HCT116 (cell line): ENCODE data around the gene ATF7IP. TPM values are rescaled to one million over a fixed set of nuclear protein-coding genes. Genes with fewer than 3 reads are reported as not detected.
A peak's percentile ranks its signal among the peaks of the same experiment; 100 is the strongest.

Experiments used
- ATAC-seq: fragments of 200-7000 bp; cut with Tn5 transposase; 2 replicates; pipeline ENCODE4 v1.9.1; 2020; ENCODE audit warnings: mild to moderate bottlenecking, moderate library complexity
- BruUV-seq: library from RNA; stranded (reverse); fragments of 400-500 nt; replicated peaks from 2 replicates; lab custom pipeline; 2021; lab: Mats Ljungman, UMichigan
- CTCF ChIA-PET: fragments of 300-600 bp; sonication (Branson Sonifier 250); formaldehyde crosslinking; loops from one replicate; lab custom pipeline; 2021; ENCODE audit warnings: antibody characterized with exemption; lab: Charles Lee
- POLR2A ChIA-PET: fragments of 300-600, 350-600 bp; sonication (Branson Sonifier 250); formaldehyde crosslinking; loops from one replicate; lab custom pipeline; 2021; ENCODE audit warnings: antibody characterized with exemption; lab: Charles Lee
- RAD21 ChIA-PET, 2 experiments: fragments of 300-600 bp; sonication (Branson Sonifier 250); formaldehyde crosslinking; loops; one replicate each; lab custom pipeline; 2023; ENCODE audit warnings: low total read pairs in 2 of 2; ENCODE audit not compliant: uncharacterized antibody in 2 of 2, unreplicated experiment in 2 of 2, low non-redundant PET in 1 of 2; lab: Charles Lee
- DNase-seq: peaks from one replicate; pipeline ENCODE4 v3.0.0-alpha.2; 2010; ENCODE audit warnings: low read depth, low spot score
- H2AFZ ChIP-seq: fragments of 200-600 bp; shearing (Covaris generic), sonication (generic); 2 replicates; pipeline ENCODE4 v1.6.1; 2017; ENCODE audit warnings: low read depth, mixed run types, mixed read lengths, antibody characterized with exemption, low read length; ENCODE audit not compliant: poor library complexity, severe bottlenecking
- H3K27ac ChIP-seq: 2 replicates; pipeline ENCODE4 v1.5.1; 2012; ENCODE audit warnings: low read depth, low read length
- H3K27me3 ChIP-seq: fragments of 200-600 bp; sonication (generic); 2 replicates; pipeline ENCODE4 v1.6.1; 2016; ENCODE audit warnings: mixed run types, low read length, mixed read lengths; ENCODE audit not compliant: insufficient read depth
- H3K36me3 ChIP-seq, 2 experiments: fragments of 200-500 bp in 1 of 2; fragments of 200-600 bp in 1 of 2; sonication (Bioruptor generic) in 1 of 2; sonication (generic) in 1 of 2; 2 replicates each; pipeline versions ENCODE4 v1.5.1 to v1.6.1; 2014 to 2016; ENCODE audit warnings: low read length in 2 of 2, inconsistent platforms in 1 of 2, mixed read lengths in 1 of 2, mixed run types in 1 of 2; ENCODE audit not compliant: insufficient read depth in 2 of 2, control insufficient read depth in 1 of 2
- H3K4me1 ChIP-seq, 2 experiments: fragments of 200-600 bp in 1 of 2; sonication (generic) in 1 of 2; 2 replicates each; pipeline versions ENCODE4 v1.5.1 to v1.6.1; 2012 to 2017; ENCODE audit warnings: low read length in 2 of 2, inconsistent platforms in 1 of 2, mild to moderate bottlenecking in 1 of 2, mixed read lengths in 1 of 2, mixed run types in 1 of 2, moderate library complexity in 1 of 2; ENCODE audit not compliant: insufficient read depth in 2 of 2, control insufficient read depth in 1 of 2
- H3K4me2 ChIP-seq: fragments of 200-600 bp; sonication (generic); 2 replicates; pipeline ENCODE4 v1.6.1; 2017; ENCODE audit warnings: mixed run types, low read length, mixed read lengths
- H3K4me3 ChIP-seq, 2 experiments: fragments of 200-600 bp in 1 of 2; sonication (generic) in 1 of 2; replicated peaks in 1 of 2; 2 replicates each; pipeline ENCODE4 v1.5.1; 2011 to 2016; ENCODE audit warnings: low read length in 2 of 2, control low read depth in 1 of 2, low read depth in 1 of 2, mild to moderate bottlenecking in 1 of 2, mixed read lengths in 1 of 2, mixed run types in 1 of 2
- H3K79me2 ChIP-seq: fragments of 200-600 bp; sonication (generic); 2 replicates; pipeline ENCODE4 v1.6.1; 2017; ENCODE audit warnings: mild to moderate bottlenecking, mixed run types, low read length, moderate library complexity, mixed read lengths; ENCODE audit not compliant: insufficient read depth
- H3K9ac ChIP-seq: fragments of 200-600 bp; sonication (generic); 2 replicates; pipeline ENCODE4 v1.6.1; 2016; ENCODE audit warnings: low read length, mixed read lengths
- H3K9me2 ChIP-seq: fragments of 200-600 bp; sonication (generic), shearing (Covaris generic); 2 replicates; pipeline ENCODE4 v1.6.1; 2017; ENCODE audit warnings: mixed run types, mild to moderate bottlenecking, moderate library complexity; ENCODE audit not compliant: insufficient read depth
- H3K9me3 ChIP-seq, 2 experiments: fragments of 200-500 bp in 1 of 2; fragments of 200-600 bp in 1 of 2; sonication (Bioruptor generic) in 1 of 2; sonication (generic) in 1 of 2; 2 replicates each; pipeline ENCODE4 v1.6.1; 2014 to 2017; ENCODE audit warnings: low read length in 2 of 2, mixed read lengths in 2 of 2, inconsistent platforms in 1 of 2, low read depth in 1 of 2, mild to moderate bottlenecking in 1 of 2, mixed run types in 1 of 2, moderate library complexity in 1 of 2; ENCODE audit not compliant: control insufficient read depth in 1 of 2, insufficient read depth in 1 of 2
- H4K20me1 ChIP-seq: fragments of 200-600 bp; sonication (generic), shearing (Covaris generic); 2 replicates; pipeline ENCODE4 v1.6.1; 2017; ENCODE audit warnings: mixed run types, mild to moderate bottlenecking, moderate library complexity; ENCODE audit not compliant: insufficient read depth
- EGR1 ChIP-seq: IDR thresholded peaks from 2 replicates; pipeline ENCODE4 v1.6.1; 2012; ENCODE audit warnings: low read depth
- EZH2 ChIP-seq: fragments of 200-600 bp; sonication (generic); IDR thresholded peaks from 2 replicates; pipeline ENCODE4 v1.6.1; 2017; ENCODE audit warnings: antibody characterized with exemption, mixed run types
- EZH2phosphoT487 ChIP-seq: fragments of 200-600 bp; IDR thresholded peaks from 2 replicates; pipeline ENCODE4 v1.6.1; 2018; ENCODE audit warnings: antibody characterized with exemption, borderline replicate concordance
- FOSL1 ChIP-seq: IDR thresholded peaks from 2 replicates; pipeline ENCODE4 v1.6.1; 2012; ENCODE audit warnings: low read depth
- JUND ChIP-seq: IDR thresholded peaks from 2 replicates; pipeline ENCODE4 v1.6.1; 2012
- POLR2AphosphoS5 ChIP-seq: IDR thresholded peaks from 2 replicates; pipeline ENCODE4 v1.6.1; 2011; ENCODE audit warnings: mild to moderate bottlenecking, low read depth, low read length, moderate library complexity
- RAD21 ChIP-seq: IDR thresholded peaks from 2 replicates; pipeline ENCODE4 v1.6.1; 2012; ENCODE audit warnings: low read depth, mild to moderate bottlenecking
- YY1 ChIP-seq: IDR thresholded peaks from 2 replicates; pipeline ENCODE4 v1.6.1; 2011; ENCODE audit warnings: low read length, low read depth, moderate library complexity, mild to moderate bottlenecking; ENCODE audit not compliant: insufficient replicate concordance; ENCODE audit errors: extremely low read depth
- ZFX ChIP-seq: fragments of 450-650 bp; IDR thresholded peaks from 2 replicates; pipeline ENCODE4 v1.6.1; 2017
- intact Hi-C: fragments of 100-400 bp; cut with micrococcal nuclease; formaldehyde crosslinking; loops from 2 replicates; pipeline ENCODE4 v1.10.0; 2022
- total RNA-seq: library from RNA; stranded (reverse); gene quantifications from one replicate; pipeline ENCODE4 v1.2.1, GENCODE V29; 2021; ENCODE audit not compliant: unreplicated experiment
- TF ChIP-seq, protein P1 (sequence below), 3 experiments: fragments of 200-600 bp in 1 of 3; sonication (generic) in 1 of 3; IDR thresholded peaks in 2 of 3; conservative IDR thresholded peaks in 1 of 3; 2 replicates each; pipeline ENCODE4 v1.5.1; 2012 to 2017; ENCODE audit warnings: low read depth in 2 of 3, low read length in 2 of 3, antibody characterized with exemption in 1 of 3, borderline replicate concordance in 1 of 3, control low read depth in 1 of 3, mild to moderate bottlenecking in 1 of 3, mixed read lengths in 1 of 3, mixed run types in 1 of 3, moderate library complexity in 1 of 3; ENCODE audit not compliant: insufficient read depth in 1 of 3

Gene ATF7IP
- total RNA-seq, 1 experiment from 2014 or later: 38.6 TPM

DNA sequence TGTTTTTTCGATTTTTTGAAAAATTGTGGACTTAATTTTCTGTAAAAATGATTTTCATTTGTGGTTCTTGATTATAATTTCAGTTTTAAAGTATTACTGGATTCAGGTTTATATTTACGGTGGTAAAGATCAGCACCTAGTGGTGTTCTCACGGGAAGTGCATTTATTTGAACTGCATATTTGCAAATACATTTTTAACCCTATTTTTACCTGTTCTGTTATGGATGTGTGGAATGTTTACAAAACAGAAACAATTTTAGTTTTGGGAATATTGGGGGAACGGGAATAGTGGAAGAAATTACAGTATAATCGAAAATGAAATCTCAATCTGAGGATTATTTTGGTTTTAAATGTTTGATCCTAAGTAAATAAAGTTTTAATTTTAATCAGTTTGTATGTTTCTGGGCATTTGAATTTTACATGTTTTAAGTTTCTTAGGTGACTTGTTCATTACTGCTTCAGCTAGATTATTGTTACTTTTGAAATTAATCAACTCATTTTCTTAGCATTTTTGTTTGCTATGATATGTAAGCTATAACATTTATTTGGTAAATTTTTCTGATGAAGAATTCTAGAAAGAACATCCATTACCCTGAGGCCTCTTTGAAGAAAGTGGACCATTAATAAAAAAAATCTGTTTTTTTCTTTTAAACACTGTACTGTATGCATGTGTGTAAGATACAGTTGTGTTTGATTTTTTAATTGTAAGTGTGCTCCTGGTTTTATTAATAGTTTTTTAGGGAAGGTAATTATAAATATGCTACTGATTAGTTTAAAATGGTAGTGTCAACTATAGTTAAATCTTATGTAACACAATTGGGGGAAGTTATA is 942 bp downstream of the ATF7IP start:
- Histone ChIP-seq H3K4me3 (peak overlapping the region; percentile 50 to 51), H3K79me2 (peaks cover 48% of the 10 kb centered on the region), H3K4me2 (peak overlapping the region; percentile 66), H3K27ac (peak overlapping the region; percentile 99), H2AFZ (peak overlapping the region; percentile 11), H4K20me1 (no peaks in the 10 kb centered on the region), H3K9me3 (no peaks in the 10 kb centered on the region), H3K27me3 (no peaks in the 10 kb centered on the region), H3K9ac (peak overlapping the region; percentile 63), H3K4me1 (peaks cover 2 to 25% of the 10 kb centered on the region in 2 experiments; a peak in 3 of 4 replicates), H3K9me2 (no peaks in the 10 kb centered on the region), H3K36me3 (no peaks in the 10 kb centered on the region)
- CTCF ChIA-PET: interaction anchor here (0.7 to 2.1 kb wide), 7 partner anchors 28 to 181 kb away, joined by 3 to 9 read pairs (median 5); no protein-coding TSS in a partner anchor
- POLR2A ChIA-PET: interaction anchor here (1.0 to 2.6 kb wide), 14 partner anchors 10 to 128 kb away, joined by 3 to 18 read pairs (median 4); no protein-coding TSS in a partner anchor
- RAD21 ChIA-PET: interaction anchor here (1.4 kb wide), 2 partner anchors 128 kb away, joined by 4 to 8 read pairs; no protein-coding TSS in a partner anchor
- no peak for ATAC-seq
- intact Hi-C loops: loop anchor here (1.0 to 5.0 kb wide), 2 partner anchors 36 to 128 kb away; no protein-coding TSS in a partner anchor
- no TSS peak for BruUV-seq
- no peak for DNase-seq
- TF ChIP-seq YY1: no peak
- TF ChIP-seq EGR1: no peak
- no peak for TF ChIP-seq EZH2phosphoT487
- TF ChIP-seq FOSL1: no peak
- no peak for TF ChIP-seq ZFX
- TF ChIP-seq, protein P1, sequence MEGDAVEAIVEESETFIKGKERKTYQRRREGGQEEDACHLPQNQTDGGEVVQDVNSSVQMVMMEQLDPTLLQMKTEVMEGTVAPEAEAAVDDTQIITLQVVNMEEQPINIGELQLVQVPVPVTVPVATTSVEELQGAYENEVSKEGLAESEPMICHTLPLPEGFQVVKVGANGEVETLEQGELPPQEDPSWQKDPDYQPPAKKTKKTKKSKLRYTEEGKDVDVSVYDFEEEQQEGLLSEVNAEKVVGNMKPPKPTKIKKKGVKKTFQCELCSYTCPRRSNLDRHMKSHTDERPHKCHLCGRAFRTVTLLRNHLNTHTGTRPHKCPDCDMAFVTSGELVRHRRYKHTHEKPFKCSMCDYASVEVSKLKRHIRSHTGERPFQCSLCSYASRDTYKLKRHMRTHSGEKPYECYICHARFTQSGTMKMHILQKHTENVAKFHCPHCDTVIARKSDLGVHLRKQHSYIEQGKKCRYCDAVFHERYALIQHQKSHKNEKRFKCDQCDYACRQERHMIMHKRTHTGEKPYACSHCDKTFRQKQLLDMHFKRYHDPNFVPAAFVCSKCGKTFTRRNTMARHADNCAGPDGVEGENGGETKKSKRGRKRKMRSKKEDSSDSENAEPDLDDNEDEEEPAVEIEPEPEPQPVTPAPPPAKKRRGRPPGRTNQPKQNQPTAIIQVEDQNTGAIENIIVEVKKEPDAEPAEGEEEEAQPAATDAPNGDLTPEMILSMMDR (IDR thresholded peaks at IDR 0.05 in 2 of 3, conservative IDR thresholded peaks at IDR 0.05 in 1 of 3; ENCODE audit: borderline replicate concordance in 1 of 3, insufficient read depth in 1 of 3, low read depth in 2 of 3, low read length in 2 of 3): peak; percentile 5 to 36 (median 31); a peak in 3 of 6 replicates
- peak; percentile 57 for TF ChIP-seq RAD21
- TF ChIP-seq EZH2: no peak
- no peak for TF ChIP-seq JUND
- no peak for TF ChIP-seq POLR2AphosphoS5
